A549 (cell line): ENCODE results near the gene SLC25A47. TPM values are rescaled to one million over a fixed set of nuclear protein-coding genes. Genes with fewer than 3 reads are reported as not detected.

ENCODE experiments used
- ATAC-seq, 2 experiments: fragments of 200-7000 bp in 1 of 2; fragments of >200 bp in 1 of 2; cut with Nextera tagmentation in 1 of 2; cut with Tn5 transposase in 1 of 2; 3 replicates each; pipeline versions ENCODE4 v1.8.0 to v1.9.1; 2018 to 2020; ENCODE audit warnings: mild to moderate bottlenecking in 1 of 2, moderate library complexity in 1 of 2
- CTCF ChIA-PET: fragments of 300-600 bp; sonication (Branson Sonifier 250); formaldehyde crosslinking; extraction: SDS; loops from one replicate; lab custom pipeline; 2021; ENCODE audit warnings: antibody characterized with exemption, inconsistent platforms; lab: Yijun Ruan, JAX
- POLR2A ChIA-PET: fragments of 350-600 bp; formaldehyde crosslinking; extraction: SDS; loops from one replicate; lab custom pipeline; 2021; ENCODE audit warnings: antibody characterized with exemption, inconsistent platforms; lab: Yijun Ruan, JAX
- DNase-seq, 2 experiments: peaks; one replicate each; pipeline versions ENCODE4 v3.0.0 to v3.0.0-alpha.2; 2011 to 2016; ENCODE audit warnings: low read depth in 1 of 2, low spot score in 1 of 2
- FAIRE-seq: peaks from 2 replicates; lab custom pipeline; 2011; peaks lifted over from hg19 to GRCh38; lab: Jason Lieb, UNC
- H3K27ac ChIP-seq, 2 experiments: fragments of >200 bp; sonication (Bioruptor Twin); formaldehyde crosslinking; 3 replicates each; pipeline ENCODE4 v1.5.1; 2016 to 2017
- H3K4me1 ChIP-seq: fragments of >200 bp; sonication (Bioruptor Twin); formaldehyde crosslinking; 3 replicates; pipeline ENCODE4 v1.6.1; 2016
- H3K4me2 ChIP-seq: fragments of >200 bp; sonication (Bioruptor Twin); formaldehyde crosslinking; 3 replicates; pipeline ENCODE4 v1.6.1; 2016
- H3K4me3 ChIP-seq: fragments of >200 bp; sonication (Bioruptor Twin); formaldehyde crosslinking; 3 replicates; pipeline ENCODE4 v1.5.1; 2016
- H3K9me3 ChIP-seq: fragments of >200 bp; sonication (Bioruptor Twin); formaldehyde crosslinking; 3 replicates; pipeline ENCODE4 v1.6.1; 2016
- BHLHE40 ChIP-seq: IDR thresholded peaks from 2 replicates; pipeline ENCODE4 v1.6.1; 2012; ENCODE audit warnings: low read depth, low read length, inconsistent platforms
- CBX8 ChIP-seq: fragments of 200-600 bp; sonication (generic); IDR thresholded peaks from 2 replicates; pipeline ENCODE4 v1.6.1; 2016
- CHD2 ChIP-seq: fragments of 150-350 bp; IDR thresholded peaks from 2 replicates; pipeline ENCODE4 v1.6.1; 2014; ENCODE audit warnings: low read length; ENCODE audit not compliant: partially characterized antibody
- CHD4 ChIP-seq: fragments of 200-600 bp; sonication (generic); IDR thresholded peaks from 2 replicates; pipeline ENCODE4 v1.6.1; 2016; ENCODE audit warnings: antibody characterized with exemption, mild to moderate bottlenecking, borderline replicate concordance
- CTCF ChIP-seq: fragments of >200 bp; sonication (Bioruptor Twin); formaldehyde crosslinking; IDR thresholded peaks from 3 replicates; pipeline ENCODE4 v1.5.1; 2016
- ELK1 ChIP-seq: fragments of 150-350 bp; IDR thresholded peaks from 2 replicates; pipeline ENCODE4 v1.6.1; 2014; ENCODE audit warnings: low read depth, mild to moderate bottlenecking, low read length
- EP300 ChIP-seq, 2 experiments: fragments of >200 bp; sonication (Bioruptor Twin); formaldehyde crosslinking; IDR thresholded peaks; 2 replicates in 1 of 2; 3 replicates in 1 of 2; pipeline ENCODE4 v1.6.1; 2016 to 2017
- GATA3 ChIP-seq: IDR thresholded peaks from 2 replicates; pipeline ENCODE4 v1.6.1; 2012; ENCODE audit warnings: borderline replicate concordance
- HES2 ChIP-seq: fragments of >200 bp; sonication (Bioruptor Twin); formaldehyde crosslinking; IDR thresholded peaks from 2 replicates; pipeline ENCODE4 v1.6.1; 2016
- HOXB13 ChIP-seq: fragments of 250-450 bp; sonication (Bioruptor Pico); IDR thresholded peaks from 2 replicates; pipeline ENCODE4 v1.5.0; 2020; ENCODE audit warnings: low read depth, mild to moderate bottlenecking, moderate library complexity
- HOXB5 ChIP-seq: fragments of 250-450 bp; sonication (Bioruptor Pico); IDR thresholded peaks from 2 replicates; pipeline ENCODE4 v1.5.0; 2020; ENCODE audit warnings: mild to moderate bottlenecking, moderate library complexity
- JUNB ChIP-seq: fragments of >200 bp; sonication (Bioruptor Twin); formaldehyde crosslinking; IDR thresholded peaks from 2 replicates; pipeline ENCODE4 v1.6.1; 2016
- MAFK ChIP-seq: fragments of 450-650 bp; IDR thresholded peaks from 2 replicates; pipeline ENCODE4 v1.6.1; 2014; ENCODE audit not compliant: partially characterized antibody
- MAZ ChIP-seq: fragments of 150-350 bp; IDR thresholded peaks from 2 replicates; pipeline ENCODE4 v1.6.1; 2014; ENCODE audit warnings: antibody characterized with exemption, low read depth, low read length, borderline replicate concordance
- MYC ChIP-seq: IDR thresholded peaks from 2 replicates; pipeline ENCODE4 v1.6.1; 2012; ENCODE audit warnings: mild to moderate bottlenecking, inconsistent platforms, low read length, improper control_type of control experiment, borderline replicate concordance
- PBX3 ChIP-seq: IDR thresholded peaks from 2 replicates; pipeline ENCODE4 v1.6.1; 2012
- PHF8 ChIP-seq: fragments of 200-600 bp; sonication (generic); IDR thresholded peaks from 2 replicates; pipeline ENCODE4 v1.6.1; 2016; ENCODE audit warnings: low read depth, mild to moderate bottlenecking, antibody characterized with exemption, moderate library complexity, borderline replicate concordance
- POLR2A ChIP-seq: IDR thresholded peaks from 2 replicates; pipeline ENCODE4 v1.6.1; 2012; ENCODE audit warnings: mild to moderate bottlenecking, low read length
- RAD21 ChIP-seq, 2 experiments: fragments of >200 bp in 1 of 2; sonication (Bioruptor Twin) in 1 of 2; formaldehyde crosslinking in 1 of 2; IDR thresholded peaks in 1 of 2; conservative IDR thresholded peaks in 1 of 2; 2 replicates in 1 of 2; 3 replicates in 1 of 2; pipeline ENCODE4 v1.6.1; 2012 to 2018; ENCODE audit warnings: inconsistent platforms in 1 of 2
- RARB ChIP-seq: fragments of 250-450 bp; sonication (Bioruptor Pico); IDR thresholded peaks from 2 replicates; pipeline ENCODE4 v1.8.0; 2021; ENCODE audit warnings: mild to moderate bottlenecking, moderate library complexity
- RFX5 ChIP-seq: fragments of 450-650 bp; IDR thresholded peaks from 2 replicates; pipeline ENCODE4 v1.7.1; 2014; ENCODE audit warnings: antibody characterized with exemption, mild to moderate bottlenecking, moderate library complexity
- RNF2 ChIP-seq: fragments of 200-600 bp; sonication (generic); IDR thresholded peaks from 2 replicates; pipeline ENCODE4 v1.6.1; 2016; ENCODE audit warnings: low read depth, mild to moderate bottlenecking, antibody characterized with exemption, moderate library complexity, borderline replicate concordance
- SMC3 ChIP-seq: fragments of >200 bp; sonication (Bioruptor Twin); formaldehyde crosslinking; IDR thresholded peaks from 3 replicates; pipeline ENCODE4 v1.6.1; 2018; ENCODE audit warnings: inconsistent platforms
- SREBF2 ChIP-seq: fragments of 450-650 bp; IDR thresholded peaks from 2 replicates; pipeline ENCODE4 v1.6.1; 2014; ENCODE audit warnings: mild to moderate bottlenecking, moderate library complexity
- TP53 ChIP-seq: fragments of 250-450 bp; sonication (Bioruptor Pico); IDR thresholded peaks from 2 replicates; pipeline ENCODE4 v1.5.0; 2021; ENCODE audit warnings: mild to moderate bottlenecking, moderate library complexity
- USF2 ChIP-seq: fragments of 450-650 bp; IDR thresholded peaks from 2 replicates; pipeline ENCODE4 v1.6.1; 2014; ENCODE audit warnings: antibody characterized with exemption
- ZFP36 ChIP-seq: fragments of 450-650 bp; IDR thresholded peaks from 2 replicates; pipeline ENCODE4 v1.6.1; 2014; ENCODE audit warnings: borderline replicate concordance; ENCODE audit not compliant: partially characterized antibody
- ZNF302 ChIP-seq: fragments of 250-450 bp; sonication (Bioruptor Pico); IDR thresholded peaks from 2 replicates; pipeline ENCODE4 v1.9.0; 2021; ENCODE audit warnings: inconsistent platforms, mild to moderate bottlenecking, moderate library complexity
- WGBS: methylation state at CpG from one replicate; pipeline ENCODE4 v1.1.6; 2017; ENCODE audit errors: missing lambda C conversion rate; 5-methylcytosine and 5-hydroxymethylcytosine counted together
- polyA plus RNA-seq, 4 experiments: library from polyadenylated mRNA; depleted of rRNA in 3 of 4; stranded (reverse); fragments of >200 nt; fragmentation: RNase III in 1 of 4; extraction: RNeasy Plus Mini Kit Qiagen cat#74134 plus additional on column Dnase treatment in 1 of 4; gene quantifications; 2 replicates in 3 of 4; 3 replicates in 1 of 4; pipeline ENCODE4 v1.2.3, GENCODE V29; 2011 to 2017

Gene SLC25A47
- polyA plus RNA-seq, 2 of the 4 experiments (the other 2 are of a cell fraction): not detected

- TF ChIP-seq TP53 (no peak), BHLHE40 (no peak), RFX5 (no peak), HES2 (no peak), RARB (no peak), MAFK (no peak), ELK1 (no peak), CTCF (no peak), HOXB5 (CRISPR knock-in tag) (no peak), PHF8 (no peak), USF2 (no peak), SREBF2 (no peak), RNF2 (no peak), GATA3 (no peak), MAZ (no peak)
- H3K27ac ChIP-seq: no peak overlapping the region
- H3K4me1 ChIP-seq: no peaks in the 10 kb centered on the region
- no peaks in the 10 kb centered on the region for H3K9me3 ChIP-seq
- no peak overlapping the region for H3K4me3 ChIP-seq
- FAIRE-seq (no peak), DNase-seq (no peak), ATAC-seq (0 out of 6 replicates have a peak, but pooled peaks of 1 of the 2 experiments have one; percentile 17)
- 95% methylated on average over 5 of the region's 5 CpGs for WGBS
- ChIA-PET CTCF (interaction anchor here (0.7 to 2.8 kb wide), 3 partner anchors 15 to 66 kb away, joined by 3 to 13 read pairs (median 6); no protein-coding TSS in a partner anchor), POLR2A (no interaction called here)
- H3K4me2 ChIP-seq: no peak overlapping the region
Measured at GRCh38 chr14:100350986-100351385, 27.8 kb downstream of the SLC25A47 start.

- Histone ChIP-seq H3K4me3 (no peak overlapping the region), H3K27ac (no peak overlapping the region), H3K4me2 (no peak overlapping the region)
- FAIRE-seq (no peak), DNase-seq (no peak)
- TF ChIP-seq SMC3 (no peak), MYC (no peak), SREBF2 (no peak), POLR2A (no peak), CHD2 (no peak), CHD4 (no peak), PBX3 (no peak), CBX8 (no peak), ZNF302 (CRISPR knock-in tag) (no peak), RAD21 (conservative IDR thresholded peaks at IDR 0.05 in 1 of 2, IDR thresholded peaks at IDR 0.05 in 1 of 2) (no peak), ELK1 (no peak), ZFP36 (no peak), JUNB (no peak), HOXB13 (CRISPR knock-in tag) (no peak), EP300 (IDR thresholded peaks at IDR 0.05) (no peak)
- TF ChIP-seq, all 56 proteins: peak for 0
- ChIA-PET POLR2A (no interaction called here), CTCF (interaction anchor here (0.7 to 1.3 kb wide), 4 partner anchors 9 to 304 kb away, joined by 3 read pairs; no protein-coding TSS in a partner anchor)
- H3K4me1 ChIP-seq: no peaks in the 10 kb centered on the region
- no peak for ATAC-seq
- 94% methylated on average over 2 of the region's 2 CpGs for WGBS
- H3K9me3 ChIP-seq: no peaks in the 10 kb centered on the region
Measured at GRCh38 chr14:100358396-100358795, 35.3 kb downstream of the SLC25A47 start.
